AG09319 (cell line): ENCODE measurements around the gene MCRIP2.

Source experiments
- DNase-seq: peaks from one replicate; pipeline ENCODE4 v3.0.0-alpha.2; 2010; ENCODE audit warnings: low read depth; ENCODE audit errors: extremely low read depth
- CTCF ChIP-seq: IDR thresholded peaks from 2 replicates; pipeline ENCODE4 v1.5.1; 2011; ENCODE audit warnings: low read depth, mild to moderate bottlenecking, inconsistent platforms, low read length, moderate library complexity

MCRIP2 gene

GRCh38 chr16:654034-654433 is 12.4 kb downstream of the MCRIP2 start:
- TF ChIP-seq CTCF, result no peak

GRCh38 chr16:657487-657886 is 15.9 kb downstream of the MCRIP2 start:
- TF ChIP-seq CTCF, result no peak
- DNase-seq, result no peak

More at GRCh38 chr16:654034-654433, 12.4 kb downstream of the MCRIP2 start:
- no peak for DNase-seq

- TF ChIP-seq CTCF, result no peak
- DNase-seq, result no peak
Observed at GRCh38 chr16:658679-659571, 17.3 kb downstream of the MCRIP2 start.

GRCh38 chr16:659618-660017 is 18.0 kb downstream of the MCRIP2 start:
- no peak for TF ChIP-seq CTCF
- DNase-seq, result no peak

GRCh38 chr16:660132-660458 is 18.5 kb downstream of the MCRIP2 start:
- DNase-seq, result no peak
- no peak for TF ChIP-seq CTCF

- DNase-seq, result peak; percentile 63
- peak; percentile 54 for TF ChIP-seq CTCF
Observed at GRCh38 chr16:660459-661183, 19.0 kb downstream of the MCRIP2 start.

GRCh38 chr16:661184-661821 is 19.7 kb downstream of the MCRIP2 start:
- DNase-seq, result no peak
- no peak for TF ChIP-seq CTCF
